ENCODE measurements around the gene CDKL5.

DNA sequence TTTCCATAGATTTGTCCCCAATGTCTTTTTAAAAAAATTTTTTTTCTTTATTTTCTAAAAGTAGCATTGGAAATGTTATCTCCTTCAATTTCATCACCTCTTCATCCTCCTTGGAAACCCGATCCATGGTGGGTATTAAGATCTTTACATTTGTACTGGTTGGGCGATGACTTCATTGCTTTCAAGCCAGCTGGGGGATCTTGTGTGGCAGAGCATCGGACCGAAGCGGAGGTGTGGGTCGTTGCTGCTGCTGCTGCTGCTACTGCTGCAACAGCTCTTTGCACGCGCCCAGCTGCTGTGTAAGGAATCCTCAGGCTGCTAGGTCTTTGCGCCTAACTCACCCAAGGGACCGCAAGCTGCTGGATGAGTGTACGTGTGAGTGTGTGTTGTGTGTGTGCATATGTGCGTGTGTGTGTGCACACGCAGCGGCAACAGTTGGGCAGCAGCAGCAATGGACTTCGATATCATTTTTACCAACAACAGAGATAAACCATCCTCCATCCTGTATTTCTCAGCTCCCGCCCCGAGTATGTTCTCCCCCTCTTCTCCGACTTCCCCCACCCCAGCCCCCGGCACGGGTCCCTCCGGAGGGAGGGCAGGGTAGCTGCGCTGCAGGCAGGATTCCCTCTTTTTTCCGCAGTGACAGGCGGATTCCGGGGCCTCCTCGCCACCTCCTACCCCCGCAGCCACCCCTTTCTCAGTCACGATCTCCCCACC, 768 bp upstream of the CDKL5 start:
- TF ChIP-seq, protein P1, sequence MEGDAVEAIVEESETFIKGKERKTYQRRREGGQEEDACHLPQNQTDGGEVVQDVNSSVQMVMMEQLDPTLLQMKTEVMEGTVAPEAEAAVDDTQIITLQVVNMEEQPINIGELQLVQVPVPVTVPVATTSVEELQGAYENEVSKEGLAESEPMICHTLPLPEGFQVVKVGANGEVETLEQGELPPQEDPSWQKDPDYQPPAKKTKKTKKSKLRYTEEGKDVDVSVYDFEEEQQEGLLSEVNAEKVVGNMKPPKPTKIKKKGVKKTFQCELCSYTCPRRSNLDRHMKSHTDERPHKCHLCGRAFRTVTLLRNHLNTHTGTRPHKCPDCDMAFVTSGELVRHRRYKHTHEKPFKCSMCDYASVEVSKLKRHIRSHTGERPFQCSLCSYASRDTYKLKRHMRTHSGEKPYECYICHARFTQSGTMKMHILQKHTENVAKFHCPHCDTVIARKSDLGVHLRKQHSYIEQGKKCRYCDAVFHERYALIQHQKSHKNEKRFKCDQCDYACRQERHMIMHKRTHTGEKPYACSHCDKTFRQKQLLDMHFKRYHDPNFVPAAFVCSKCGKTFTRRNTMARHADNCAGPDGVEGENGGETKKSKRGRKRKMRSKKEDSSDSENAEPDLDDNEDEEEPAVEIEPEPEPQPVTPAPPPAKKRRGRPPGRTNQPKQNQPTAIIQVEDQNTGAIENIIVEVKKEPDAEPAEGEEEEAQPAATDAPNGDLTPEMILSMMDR (IDR thresholded peaks at IDR 0.05): no peak
- TF ChIP-seq POLR2A (IDR thresholded peaks at IDR 0.05): no peak
- no peak for TF ChIP-seq EP300 (IDR thresholded peaks at IDR 0.05)
- no peak for TF ChIP-seq POLR2AphosphoS5 (IDR thresholded peaks at IDR 0.05)
